Measurements from ENCODE around the gene SCRT2. TPM values are rescaled to one million over a fixed set of nuclear protein-coding genes. Genes with fewer than 3 reads are reported as not detected.

SCRT2 gene
- polyA plus RNA-seq, 3 donors = not detected

DNA sequence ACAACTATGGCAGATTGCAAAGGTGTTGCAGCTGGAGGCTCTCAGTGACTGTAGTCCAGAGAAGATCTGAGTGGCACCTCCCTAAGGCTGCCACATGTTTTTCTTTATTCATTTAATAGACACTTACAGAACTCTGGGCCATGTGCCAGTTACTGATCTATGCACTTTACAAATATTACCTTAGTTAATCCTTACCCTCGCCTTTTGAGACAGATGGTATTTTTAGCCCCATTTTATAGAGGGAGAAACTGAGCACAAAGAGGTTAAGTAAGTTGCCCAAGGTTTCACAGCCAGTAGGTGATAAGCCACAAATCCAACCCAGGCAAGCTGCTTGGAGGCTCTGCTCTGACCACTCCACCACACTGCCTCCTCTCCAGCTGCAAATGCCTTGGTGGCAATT lies 6.5 kb upstream of the SCRT2 start:
- Histone ChIP-seq H3K9ac (ENCODE audit: insufficient read depth, low read length, poor library complexity, severe bottlenecking) (no peak overlapping the region), H3K27ac (ENCODE audit: low read depth in 1 of 2, low read length in 2 of 2) (no peak overlapping the region), H3K79me2 (ENCODE audit: insufficient read depth, low read length) (no peaks in the 10 kb centered on the region), H3K36me3 (replicated peaks in 1 of 2; ENCODE audit: control insufficient read depth in 1 of 2, insufficient read depth in 2 of 2, low read length in 2 of 2) (no peaks in the 10 kb centered on the region), H2AFZ (ENCODE audit: insufficient read depth, low read depth, low read length, poor library complexity, severe bottlenecking) (no peak overlapping the region), H3K4me1 (ENCODE audit: control insufficient read depth in 1 of 2, insufficient read depth in 2 of 2, low read length in 2 of 2) (peaks cover 8 to 9% of the 10 kb centered on the region in 2 donors), H3K4me3 (replicated peaks in 1 of 3; ENCODE audit: low read depth in 2 of 3, low read length in 3 of 3) (no peak overlapping the region), H3K27me3 (ENCODE audit: control insufficient read depth in 2 of 2, insufficient read depth in 2 of 2, low read length in 2 of 2) (peaks cover 0 to 3% of the 10 kb centered on the region in 2 donors), H4K20me1 (ENCODE audit: insufficient read depth, low read length) (no peaks in the 10 kb centered on the region), H3K4me2 (replicated peaks; ENCODE audit: extremely low read depth, low read length, poor library complexity, severe bottlenecking) (no peak overlapping the region), H3K9me3 (replicated peaks in 1 of 2; ENCODE audit: control insufficient read depth in 1 of 2, insufficient read depth in 1 of 2, low read length in 2 of 2) (no peaks in the 10 kb centered on the region)
- WGBS (ENCODE audit: insufficient coverage) = no CpG with 5 or more reads among the region's 1 CpG
- Mint-ChIP-seq H3K9me3 (no peaks in the 10 kb centered on the region), H3K36me3 (no peaks in the 10 kb centered on the region), H3K4me1 (peaks cover 12% of the 10 kb centered on the region), H3K27ac (no peak overlapping the region), H3K27me3 (ENCODE audit: low read depth in 3 of 3) (peaks cover 12 to 13% (median 12%) of the 10 kb centered on the region in 3 donors), H3K4me3 (no peak overlapping the region)
- no peak for DNase-seq
- TF ChIP-seq, protein P1, sequence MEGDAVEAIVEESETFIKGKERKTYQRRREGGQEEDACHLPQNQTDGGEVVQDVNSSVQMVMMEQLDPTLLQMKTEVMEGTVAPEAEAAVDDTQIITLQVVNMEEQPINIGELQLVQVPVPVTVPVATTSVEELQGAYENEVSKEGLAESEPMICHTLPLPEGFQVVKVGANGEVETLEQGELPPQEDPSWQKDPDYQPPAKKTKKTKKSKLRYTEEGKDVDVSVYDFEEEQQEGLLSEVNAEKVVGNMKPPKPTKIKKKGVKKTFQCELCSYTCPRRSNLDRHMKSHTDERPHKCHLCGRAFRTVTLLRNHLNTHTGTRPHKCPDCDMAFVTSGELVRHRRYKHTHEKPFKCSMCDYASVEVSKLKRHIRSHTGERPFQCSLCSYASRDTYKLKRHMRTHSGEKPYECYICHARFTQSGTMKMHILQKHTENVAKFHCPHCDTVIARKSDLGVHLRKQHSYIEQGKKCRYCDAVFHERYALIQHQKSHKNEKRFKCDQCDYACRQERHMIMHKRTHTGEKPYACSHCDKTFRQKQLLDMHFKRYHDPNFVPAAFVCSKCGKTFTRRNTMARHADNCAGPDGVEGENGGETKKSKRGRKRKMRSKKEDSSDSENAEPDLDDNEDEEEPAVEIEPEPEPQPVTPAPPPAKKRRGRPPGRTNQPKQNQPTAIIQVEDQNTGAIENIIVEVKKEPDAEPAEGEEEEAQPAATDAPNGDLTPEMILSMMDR (IDR thresholded peaks at IDR 0.05) = no peak
- intact Hi-C loops (cut with micrococcal nuclease) = no loop called here

DNA sequence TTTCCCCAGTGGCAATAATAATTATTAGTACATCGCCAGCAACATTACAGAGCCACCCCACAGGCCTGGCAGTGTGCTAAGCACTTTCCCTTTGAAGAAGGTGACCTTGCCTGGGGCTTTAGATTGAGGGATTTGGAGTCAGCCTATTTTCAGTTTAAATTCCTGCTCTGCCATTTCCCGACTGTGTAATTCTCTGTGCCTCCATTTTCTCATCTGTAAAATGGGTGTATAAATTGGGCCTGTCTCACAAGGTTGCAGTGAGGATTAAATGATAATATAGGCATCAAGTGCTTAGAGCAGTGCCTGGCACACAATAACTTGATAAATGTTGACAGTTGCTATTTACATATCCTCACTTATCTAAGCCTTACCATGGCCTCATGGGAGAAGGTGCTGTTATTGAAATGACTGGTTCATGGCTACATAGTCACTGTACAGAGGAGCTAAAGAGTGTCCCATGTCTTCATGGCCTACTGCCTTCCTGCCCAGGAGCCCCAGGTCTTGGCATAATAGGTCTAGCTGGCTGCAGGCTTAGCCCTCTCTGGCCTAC lies 5.1 kb upstream of the SCRT2 start:
- intact Hi-C loops (cut with micrococcal nuclease) = no loop called here
- Histone ChIP-seq H3K27me3 (ENCODE audit: control insufficient read depth in 2 of 2, insufficient read depth in 2 of 2, low read length in 2 of 2) (peaks cover 5 to 10% of the 10 kb centered on the region in 2 donors), H3K4me2 (replicated peaks; ENCODE audit: extremely low read depth, low read length, poor library complexity, severe bottlenecking) (no peak overlapping the region), H2AFZ (ENCODE audit: insufficient read depth, low read depth, low read length, poor library complexity, severe bottlenecking) (no peak overlapping the region), H3K4me1 (ENCODE audit: control insufficient read depth in 1 of 2, insufficient read depth in 2 of 2, low read length in 2 of 2) (peaks cover 22 to 23% of the 10 kb centered on the region in 2 donors), H3K9ac (ENCODE audit: insufficient read depth, low read length, poor library complexity, severe bottlenecking) (no peak overlapping the region), H3K9me3 (replicated peaks in 1 of 2; ENCODE audit: control insufficient read depth in 1 of 2, insufficient read depth in 1 of 2, low read length in 2 of 2) (no peaks in the 10 kb centered on the region), H3K4me3 (replicated peaks in 1 of 3; ENCODE audit: low read depth in 2 of 3, low read length in 3 of 3) (no peak overlapping the region), H4K20me1 (ENCODE audit: insufficient read depth, low read length) (peaks cover 10% of the 10 kb centered on the region), H3K27ac (ENCODE audit: low read depth in 1 of 2, low read length in 2 of 2) (no peak overlapping the region), H3K79me2 (ENCODE audit: insufficient read depth, low read length) (no peaks in the 10 kb centered on the region), H3K36me3 (replicated peaks in 1 of 2; ENCODE audit: control insufficient read depth in 1 of 2, insufficient read depth in 2 of 2, low read length in 2 of 2) (no peaks in the 10 kb centered on the region)
- H3K36me3 Mint-ChIP-seq = no peaks in the 10 kb centered on the region
- peaks cover 0 to 5% (median 3%) of the 10 kb centered on the region in 7 donors for H3K9me3 Mint-ChIP-seq
- peaks cover 21 to 23% (median 23%) of the 10 kb centered on the region in 3 donors for H3K27me3 Mint-ChIP-seq (ENCODE audit: low read depth in 3 of 3)
- WGBS (ENCODE audit: insufficient coverage) = 80% methylated on average over 1 of the region's 2 CpGs
- H3K27ac Mint-ChIP-seq = no peak overlapping the region
- H3K4me1 Mint-ChIP-seq = peaks cover 25% of the 10 kb centered on the region
- H3K4me3 Mint-ChIP-seq = no peak overlapping the region
- TF ChIP-seq, protein P1 (IDR thresholded peaks at IDR 0.05) = no peak
- no peak for DNase-seq
